ENCODE measurements around the gene DENND2A.
"Not testable (repeated sequence)": the region's sequence is repeated elsewhere in the genome, so short reads cannot be mapped to it uniquely, and the experiment has no call there.

- TF ChIP-seq, protein P1, sequence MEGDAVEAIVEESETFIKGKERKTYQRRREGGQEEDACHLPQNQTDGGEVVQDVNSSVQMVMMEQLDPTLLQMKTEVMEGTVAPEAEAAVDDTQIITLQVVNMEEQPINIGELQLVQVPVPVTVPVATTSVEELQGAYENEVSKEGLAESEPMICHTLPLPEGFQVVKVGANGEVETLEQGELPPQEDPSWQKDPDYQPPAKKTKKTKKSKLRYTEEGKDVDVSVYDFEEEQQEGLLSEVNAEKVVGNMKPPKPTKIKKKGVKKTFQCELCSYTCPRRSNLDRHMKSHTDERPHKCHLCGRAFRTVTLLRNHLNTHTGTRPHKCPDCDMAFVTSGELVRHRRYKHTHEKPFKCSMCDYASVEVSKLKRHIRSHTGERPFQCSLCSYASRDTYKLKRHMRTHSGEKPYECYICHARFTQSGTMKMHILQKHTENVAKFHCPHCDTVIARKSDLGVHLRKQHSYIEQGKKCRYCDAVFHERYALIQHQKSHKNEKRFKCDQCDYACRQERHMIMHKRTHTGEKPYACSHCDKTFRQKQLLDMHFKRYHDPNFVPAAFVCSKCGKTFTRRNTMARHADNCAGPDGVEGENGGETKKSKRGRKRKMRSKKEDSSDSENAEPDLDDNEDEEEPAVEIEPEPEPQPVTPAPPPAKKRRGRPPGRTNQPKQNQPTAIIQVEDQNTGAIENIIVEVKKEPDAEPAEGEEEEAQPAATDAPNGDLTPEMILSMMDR (IDR thresholded peaks at IDR 0.05): not testable (repeated sequence)
- TF ChIP-seq POLR2A (IDR thresholded peaks at IDR 0.05): not testable (repeated sequence)
These were observed 29.2 kb upstream of the DENND2A start for GRCh38 chr7:140669862-140670261.
